HepG2 (cell line): Measurements from ENCODE around the gene NEURL2. TPM values are rescaled to one million over a fixed set of nuclear protein-coding genes. Genes with fewer than 3 reads are reported as not detected.

Source experiments
- ATAC-seq: fragments of 200-7000 bp; cut with Tn5 transposase; 3 replicates; pipeline ENCODE4 v1.9.1; 2020; ENCODE audit warnings: mild to moderate bottlenecking, moderate library complexity
- BruUV-seq: library from RNA; stranded (reverse); fragments of 400-500 nt; replicated peaks from 2 replicates; lab custom pipeline; 2021; lab: Mats Ljungman, UMichigan
- CTCF ChIA-PET: fragments of 300-600 bp; formaldehyde crosslinking; extraction: SDS; loops from one replicate; lab custom pipeline; 2021; ENCODE audit warnings: low total read pairs, inconsistent platforms, low intra/inter-chr PET ratio; lab: Yijun Ruan, JAX
- POLR2A ChIA-PET: fragments of 350-600 bp; sonication (Branson Sonifier 250); formaldehyde crosslinking; loops from one replicate; lab custom pipeline; 2020; ENCODE audit warnings: antibody characterized with exemption, inconsistent platforms; lab: Yijun Ruan, JAX
- DNase-seq: peaks from one replicate; pipeline ENCODE4 v3.0.0-alpha.2; 2015; ENCODE audit warnings: low spot score
- FAIRE-seq: peaks from 3 replicates; lab custom pipeline; 2011; peaks lifted over from hg19 to GRCh38; lab: Jason Lieb, UNC
- H2AFZ ChIP-seq: one replicate; pipeline ENCODE4 v1.6.1; 2011; ENCODE audit warnings: low read length, inconsistent platforms
- H3K27ac ChIP-seq: fragments of 300-600 bp; 3 replicates; pipeline ENCODE4 v1.8.0; 2011; ENCODE audit warnings: mixed run types, mild to moderate bottlenecking, mixed read lengths, low read length, inconsistent platforms; ENCODE audit not compliant: insufficient read depth; ENCODE audit errors: extremely low read length
- H3K27me3 ChIP-seq, 2 experiments: fragments of 200-600 bp in 1 of 2; 2 replicates in 1 of 2; 3 replicates in 1 of 2; pipeline versions ENCODE4 v1.6.0 to v1.8.0; 2011; ENCODE audit warnings: low read length in 2 of 2, mild to moderate bottlenecking in 2 of 2, moderate library complexity in 2 of 2, inconsistent platforms in 1 of 2; ENCODE audit not compliant: insufficient read depth in 2 of 2, control insufficient read depth in 1 of 2
- H3K36me3 ChIP-seq, 2 experiments: fragments of 200-600 bp in 1 of 2; replicated peaks in 1 of 2; 2 replicates in 1 of 2; 3 replicates in 1 of 2; pipeline versions ENCODE4 v1.5.1 to v1.8.0; 2011; ENCODE audit warnings: low read length in 2 of 2, inconsistent platforms in 1 of 2; ENCODE audit not compliant: insufficient read depth in 2 of 2, control insufficient read depth in 1 of 2
- H3K4me1 ChIP-seq: 2 replicates; pipeline ENCODE4 v1.5.1; 2012; ENCODE audit warnings: low read length, inconsistent platforms; ENCODE audit not compliant: insufficient read depth
- H3K4me2 ChIP-seq: 2 replicates; pipeline ENCODE4 v1.6.0; 2011; ENCODE audit warnings: low read depth, low read length, inconsistent platforms
- H3K4me3 ChIP-seq, 3 experiments: fragments of 200-600 bp in 1 of 3; sonication (generic), shearing (Covaris generic) in 1 of 3; replicated peaks in 1 of 3; 2 replicates each; pipeline ENCODE4 v1.5.1; 2011 to 2016; ENCODE audit warnings: low read length in 3 of 3, inconsistent platforms in 2 of 3, low read depth in 2 of 3, mild to moderate bottlenecking in 2 of 3, control low read depth in 1 of 3, mixed read lengths in 1 of 3; ENCODE audit not compliant: insufficient read depth in 1 of 3
- H3K79me2 ChIP-seq: one replicate; pipeline ENCODE4 v1.6.1; 2011; ENCODE audit warnings: low read length, inconsistent platforms; ENCODE audit not compliant: insufficient read depth
- H3K9ac ChIP-seq: 2 replicates; pipeline ENCODE4 v1.6.0; 2011; ENCODE audit warnings: mild to moderate bottlenecking, low read depth, low read length, inconsistent platforms; ENCODE audit not compliant: insufficient read depth
- H3K9me3 ChIP-seq: 2 replicates; pipeline ENCODE4 v1.5.1; 2012; ENCODE audit warnings: mild to moderate bottlenecking, low read length
- H4K20me1 ChIP-seq: 2 replicates; pipeline ENCODE4 v1.6.0; 2011; ENCODE audit warnings: inconsistent platforms, mild to moderate bottlenecking, low read length, moderate library complexity; ENCODE audit not compliant: insufficient read depth
- ATRX ChIP-seq: sonication (generic); formaldehyde crosslinking; IDR thresholded peaks from 2 replicates; pipeline ENCODE4 v1.4.0; 2020; ENCODE audit warnings: missing genetic modification reagents, borderline replicate concordance
- ESRRA ChIP-seq: sonication (generic); formaldehyde crosslinking; IDR thresholded peaks from 2 replicates; pipeline ENCODE4 v1.5.1; 2020; ENCODE audit warnings: mild to moderate bottlenecking, low read depth, missing genetic modification reagents
- SAFB2 ChIP-seq: sonication (generic); formaldehyde crosslinking; IDR thresholded peaks from 2 replicates; pipeline ENCODE4 v1.5.1; 2020; ENCODE audit warnings: missing genetic modification reagents, low read depth, mild to moderate bottlenecking, borderline replicate concordance
- SIN3A ChIP-seq: IDR thresholded peaks from 2 replicates; pipeline ENCODE4 v1.6.1; 2011; ENCODE audit warnings: low read depth, mild to moderate bottlenecking, control low read depth, low read length, borderline replicate concordance
- TEAD3 ChIP-seq: optimal IDR thresholded peaks from 2 replicates; pipeline ENCODE3; 2016; ENCODE audit warnings: borderline replicate concordance
- ZHX2 ChIP-seq, 2 experiments: sonication (generic) in 1 of 2; formaldehyde crosslinking in 1 of 2; IDR thresholded peaks; 2 replicates each; pipeline versions ENCODE4 v1.6.1 to v1.9.0; 2014 to 2022; ENCODE audit warnings: antibody characterized with exemption in 1 of 2, borderline replicate concordance in 1 of 2, inconsistent platforms in 1 of 2, low read depth in 1 of 2, missing genetic modification reagents in 1 of 2
- ZKSCAN5 ChIP-seq: sonication (generic); formaldehyde crosslinking; IDR thresholded peaks from 2 replicates; pipeline ENCODE4 v1.5.1; 2020; ENCODE audit warnings: mild to moderate bottlenecking, missing genetic modification reagents
- ZNF143 ChIP-seq: sonication (generic); formaldehyde crosslinking; IDR thresholded peaks from 2 replicates; pipeline ENCODE4 v1.4.0; 2020; ENCODE audit warnings: missing genetic modification reagents
- ZNF251 ChIP-seq: sonication (generic); formaldehyde crosslinking; IDR thresholded peaks from 2 replicates; pipeline ENCODE4 v1.9.0; 2021; ENCODE audit warnings: mild to moderate bottlenecking, missing genetic modification reagents
- ZNF639 ChIP-seq: conservative IDR thresholded peaks from 2 replicates; pipeline ENCODE4 v1.6.1; 2018; ENCODE audit warnings: missing genetic modification reagents
- WGBS: methylation state at CpG from one replicate; pipeline ENCODE4 v1.1.6; 2017; ENCODE audit warnings: low lambda C conversion rate; 5-methylcytosine and 5-hydroxymethylcytosine counted together
- in situ Hi-C: cut with HindIII; loops from 2 replicates; pipeline ENCODE4 v1.10.0; 2017; ENCODE audit warnings: low pct_unique_long_range_greater_than_20kb; ENCODE audit not compliant: extremely low pct_ligation_motif_present
- intact Hi-C: fragments of 100-400 bp; cut with micrococcal nuclease; formaldehyde crosslinking; loops from one replicate; pipeline ENCODE4 v1.10.0; 2022; ENCODE audit not compliant: unreplicated experiment
- polyA plus RNA-seq, 8 experiments: library from polyadenylated mRNA; depleted of rRNA in 3 of 8; stranded (reverse) in 7 of 8; unstranded in 1 of 8; fragments of >200 nt; fragmentation: Illumina TruSeq in 4 of 8; extraction: Trizol in 4 of 8; gene quantifications; 2 replicates each; pipeline versions ENCODE4 v1.2.1 to v1.2.3, GENCODE V29; 2011 to 2016; ENCODE audit warnings: low read depth in 4 of 8, missing spikeins in 1 of 8, mixed read lengths in 1 of 8; ENCODE audit not compliant: insufficient read depth in 1 of 8
- total RNA-seq, 5 experiments: library from RNA; depleted of rRNA; stranded (reverse); fragments of >200 nt; fragmentation: Illumina TruSeq; extraction: Trizol; gene quantifications; 2 replicates each; pipeline ENCODE4 v1.2.3, GENCODE V29; 2016; ENCODE audit warnings: low read depth in 1 of 5

Gene NEURL2
- total and polyA plus RNA-seq, 2 of the 13 experiments (the other 11 are each of a cell fraction or from before 2014, with no cell fraction given) = 7.2 to 9.7 TPM

GRCh38 chr20:45853484-45853883 lies 37.5 kb downstream of the NEURL2 start:
- Histone ChIP-seq H3K9me3 (no peaks in the 10 kb centered on the region), H3K4me2 (no peak overlapping the region), H4K20me1 (no peaks in the 10 kb centered on the region), H3K79me2 (peaks cover 4% of the 10 kb centered on the region), H3K27me3 (no peaks in the 10 kb centered on the region; a peak in 1 of 5 replicates), H3K9ac (no peak overlapping the region), H2AFZ (no peak overlapping the region), H3K27ac (no peak overlapping the region), H3K36me3 (peaks cover 0 to under 1% of the 10 kb centered on the region in 2 experiments; a peak in 1 of 5 replicates), H3K4me3 (no peak overlapping the region), H3K4me1 (peaks cover 17% of the 10 kb centered on the region)
- DNase-seq (no peak), ATAC-seq (no peak), FAIRE-seq (no peak)
- TF ChIP-seq ATRX (CRISPR knock-in tag) = no peak
- no peak for TF ChIP-seq TEAD3 (CRISPR knock-in tag)
- no peak for TF ChIP-seq ZNF143 (CRISPR knock-in tag)
- no peak for TF ChIP-seq SAFB2
- no peak for TF ChIP-seq ZKSCAN5 (CRISPR knock-in tag)
- TF ChIP-seq SIN3A = no peak
- no peak for TF ChIP-seq ESRRA
- TF ChIP-seq ZNF639 (CRISPR knock-in tag) = no peak
- 88% methylated on average over 2 of the region's 2 CpGs for WGBS
- ChIA-PET POLR2A (interaction anchor here (1.3 kb wide), 1 partner anchor 27 kb away, joined by 3 read pairs; no protein-coding TSS in a partner anchor), CTCF (no interaction called here)
- intact Hi-C loops (no loop called here), in situ Hi-C loops (no loop called here)
- no TSS peak for BruUV-seq

GRCh38 chr20:45852326-45852725 lies 38.7 kb downstream of the NEURL2 start:
- Histone ChIP-seq H4K20me1 (no peaks in the 10 kb centered on the region), H3K4me1 (peaks cover 11% of the 10 kb centered on the region), H3K79me2 (peaks cover 4% of the 10 kb centered on the region), H3K4me3 (no peak overlapping the region), H3K4me2 (no peak overlapping the region), H3K27ac (no peak overlapping the region), H2AFZ (no peak overlapping the region), H3K36me3 (peaks cover 0 to 2% of the 10 kb centered on the region in 2 experiments; a peak in 1 of 5 replicates), H3K9me3 (no peaks in the 10 kb centered on the region), H3K9ac (no peak overlapping the region), H3K27me3 (no peaks in the 10 kb centered on the region)
- 97% methylated on average over 6 of the region's 6 CpGs for WGBS
- in situ Hi-C loops (no loop called here), intact Hi-C loops (no loop called here)
- CTCF ChIA-PET = no interaction called here
- FAIRE-seq (no peak), DNase-seq (no peak), ATAC-seq (no peak)
- POLR2A ChIA-PET = interaction anchor here (1.1 to 2.7 kb wide), 4 partner anchors 11 to 39 kb away, joined by 3 to 17 read pairs (median 6); partner anchors contain the start of genes CTSA, NEURL2 and SNX21
- BruUV-seq = no TSS peak
- TF ChIP-seq ZHX2 (IDR thresholded peaks at IDR 0.05; ENCODE audit: low read depth) (no peak), ZHX2 (CRISPR knock-in tag; IDR thresholded peaks at IDR 0.05; ENCODE audit: borderline replicate concordance) (no peak), ZNF251 (no peak)
